Activated CD4-positive, alpha-beta T cell treated with anti-CD3 and anti-CD28 coated beads, Interleukin-2, amount 50 U/mL, for 48 hours (primary cell): ENCODE results near the gene CHST1.

Source experiments
- DNase-seq, 2 experiments: peaks; one replicate each; pipeline ENCODE4 v3.0.0-alpha.2; 2020

CHST1 gene

DNA sequence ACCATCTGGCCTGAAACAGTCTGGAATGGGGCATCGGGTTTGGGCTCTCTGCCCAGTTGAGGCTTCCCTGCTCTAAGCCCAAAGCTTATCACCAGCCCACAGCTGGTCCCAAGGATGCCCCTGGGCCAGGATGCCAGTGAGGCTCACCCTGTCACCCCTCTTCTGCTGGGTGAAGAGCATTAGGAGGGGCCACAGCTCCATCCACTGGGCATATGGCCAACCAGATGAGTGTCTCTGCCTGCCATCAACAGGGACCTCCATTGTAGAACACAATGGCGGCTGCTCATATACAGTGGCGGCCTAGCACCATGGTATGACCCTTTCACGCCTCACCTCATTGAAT, 5.6 kb downstream of the CHST1 start:
- DNase-seq, result no peak

DNA sequence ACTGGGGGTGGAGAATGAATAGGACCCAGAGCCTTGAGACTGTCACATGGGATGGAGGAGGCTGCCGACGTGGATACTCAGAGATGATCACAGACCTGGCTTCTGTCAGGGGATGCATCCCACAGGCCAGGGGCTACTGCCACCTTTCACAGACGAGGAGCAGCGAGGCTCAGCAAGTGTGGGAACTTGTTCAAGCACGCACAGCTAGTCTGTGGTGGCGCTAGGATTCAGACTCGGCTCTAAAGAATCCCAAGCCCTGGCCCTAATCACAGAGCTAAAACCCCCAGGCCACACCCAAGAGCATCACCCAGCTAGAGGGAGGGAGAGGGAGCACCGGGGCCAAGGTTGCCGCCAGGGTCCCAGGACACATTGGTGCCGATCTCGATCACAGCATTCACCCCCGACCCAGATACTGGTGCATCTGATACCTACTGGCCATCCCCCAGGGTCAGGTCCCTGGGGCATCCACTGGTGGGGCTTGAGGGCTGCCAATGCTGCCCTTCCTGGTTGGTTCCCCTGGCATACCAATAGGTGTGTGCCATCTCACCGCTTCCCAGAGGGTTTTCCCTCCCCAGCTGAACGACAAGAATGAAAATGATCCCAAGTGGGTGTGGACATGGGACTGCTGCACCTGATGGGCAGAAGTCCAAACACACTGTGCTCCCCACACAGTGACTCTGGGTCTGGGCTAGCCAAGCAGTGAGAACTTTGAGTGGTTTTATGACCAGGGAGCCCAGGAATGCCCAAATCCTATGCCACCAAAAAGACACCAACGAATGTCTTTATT, 6.2 kb downstream of the CHST1 start:
- DNase-seq, result no peak

DNA sequence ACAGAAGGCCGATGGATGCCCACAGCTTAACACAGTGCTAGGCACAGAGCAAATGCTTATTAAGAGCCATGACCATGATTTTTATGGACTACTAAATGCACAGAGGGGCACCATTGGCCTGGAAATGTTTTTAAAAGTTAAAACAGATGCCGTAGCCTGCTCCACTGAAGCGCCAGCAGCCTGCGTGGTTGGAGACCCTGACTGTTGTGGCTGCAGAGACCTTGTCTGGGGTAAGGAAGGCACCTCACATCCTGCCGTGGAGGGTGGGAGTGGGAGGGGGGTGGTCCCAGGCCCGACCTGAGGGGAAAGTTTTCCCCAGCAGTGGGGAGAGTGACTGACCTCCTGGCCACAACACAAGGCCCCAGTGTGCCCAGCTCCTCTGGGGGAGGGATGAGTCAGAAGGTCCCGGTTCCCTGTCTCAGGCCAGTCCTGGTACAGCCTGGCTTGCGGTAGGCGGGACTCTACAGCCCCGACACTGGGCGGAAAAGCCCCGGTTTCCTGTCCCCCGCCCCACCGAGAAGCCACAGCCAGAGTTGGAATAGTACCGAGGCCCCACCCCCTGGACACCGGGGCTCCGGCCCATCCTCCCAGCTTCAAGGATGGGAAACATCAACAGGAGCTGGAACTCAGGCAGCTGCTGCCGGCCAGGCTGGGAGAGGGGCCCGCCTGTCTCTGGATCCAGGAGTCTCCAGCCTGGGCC, 7.0 kb downstream of the CHST1 start:
- peak in 1 of 2 experiments; percentile 19 for DNase-seq

DNA sequence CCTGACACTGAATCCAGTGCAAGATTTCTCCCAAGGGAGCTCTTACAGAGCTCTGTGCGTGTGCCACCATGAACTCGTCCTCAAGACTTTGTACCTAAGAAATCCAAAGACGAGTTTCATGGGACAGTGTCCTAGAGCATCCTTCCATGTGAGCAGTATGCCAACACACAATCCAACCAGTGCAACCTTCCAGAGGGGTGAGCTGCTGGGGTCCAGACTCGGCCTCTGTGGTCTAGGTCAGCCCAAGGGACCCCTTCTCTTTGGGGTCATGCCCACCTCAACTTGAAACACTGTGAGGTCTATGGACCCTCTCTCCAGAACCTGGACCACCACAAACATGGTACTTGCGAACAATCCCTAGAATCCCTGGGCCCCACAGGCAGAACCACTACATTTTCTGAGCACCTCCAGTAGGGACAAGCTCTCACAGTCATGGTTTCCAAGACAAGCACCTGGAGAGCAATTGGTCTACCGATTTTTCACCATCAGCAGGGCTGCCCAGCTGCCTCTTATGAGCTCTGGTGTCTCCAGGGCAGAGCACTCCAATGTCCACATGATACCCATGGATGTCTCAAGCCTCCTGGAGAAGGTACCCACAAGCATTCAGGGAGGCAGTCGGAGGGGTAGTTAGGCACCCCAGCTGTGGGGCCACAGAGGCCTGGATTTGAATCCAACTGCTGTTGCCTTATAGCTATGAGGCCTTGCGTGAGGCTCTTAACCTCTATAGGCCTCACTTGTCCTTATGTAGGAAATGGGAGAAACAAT, 7.7 kb downstream of the CHST1 start:
- no peak for DNase-seq

DNA sequence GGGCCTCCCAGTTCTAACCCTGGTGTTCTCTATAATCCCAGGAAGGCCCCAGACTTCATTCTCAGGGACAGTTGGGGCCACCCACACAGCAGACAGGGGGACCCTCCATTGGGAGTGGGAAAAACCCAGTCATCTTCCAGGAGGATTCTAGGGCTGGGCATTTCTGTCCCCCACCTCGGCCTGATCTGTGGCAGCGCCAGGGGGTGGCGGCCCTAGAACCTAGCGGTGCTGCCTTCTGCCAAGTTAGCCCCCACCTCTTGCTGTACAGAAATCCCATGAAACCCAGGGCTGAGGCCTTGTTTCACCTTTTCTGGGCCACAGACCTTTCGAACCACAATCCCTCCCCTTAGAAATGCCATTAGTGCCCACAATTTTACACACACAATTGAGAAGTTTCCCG, 9.6 kb downstream of the CHST1 start:
- DNase-seq, result no peak

DNA sequence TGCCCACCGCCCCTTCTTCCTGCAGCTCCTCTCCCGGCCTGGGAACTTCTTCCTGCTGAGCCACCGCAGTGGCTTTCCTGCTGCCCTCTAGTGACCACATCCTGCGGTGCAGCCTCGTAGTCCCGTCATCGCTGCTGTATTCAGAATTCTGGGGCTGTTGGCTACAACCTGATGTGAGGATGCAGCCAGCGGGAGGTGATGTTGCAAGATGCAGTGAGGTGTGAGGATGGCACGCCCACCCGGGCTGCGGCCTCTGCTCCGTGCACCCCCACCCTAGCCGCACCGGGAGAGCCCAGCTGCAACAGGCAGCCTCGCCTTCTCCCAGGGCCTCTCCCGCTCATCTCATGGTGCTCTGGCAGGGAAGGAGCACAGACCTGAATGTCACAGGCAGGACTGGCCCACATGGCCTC, 10.1 kb downstream of the CHST1 start:
- peak; percentile 71 to 79 for DNase-seq

DNA sequence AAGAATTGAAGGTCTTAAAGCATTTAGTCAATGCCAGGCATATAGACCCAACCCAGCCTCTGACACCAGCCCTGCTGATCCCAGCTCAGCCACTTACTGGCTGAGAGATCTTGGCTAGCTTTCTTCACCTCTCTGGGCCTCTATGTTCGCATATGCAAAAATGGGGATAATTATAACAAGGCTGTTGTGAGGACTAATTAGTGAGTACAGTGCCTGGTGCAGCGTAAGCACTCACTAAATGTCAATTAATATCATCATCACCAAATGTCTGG, 10.5 kb downstream of the CHST1 start:
- no peak for DNase-seq

DNA sequence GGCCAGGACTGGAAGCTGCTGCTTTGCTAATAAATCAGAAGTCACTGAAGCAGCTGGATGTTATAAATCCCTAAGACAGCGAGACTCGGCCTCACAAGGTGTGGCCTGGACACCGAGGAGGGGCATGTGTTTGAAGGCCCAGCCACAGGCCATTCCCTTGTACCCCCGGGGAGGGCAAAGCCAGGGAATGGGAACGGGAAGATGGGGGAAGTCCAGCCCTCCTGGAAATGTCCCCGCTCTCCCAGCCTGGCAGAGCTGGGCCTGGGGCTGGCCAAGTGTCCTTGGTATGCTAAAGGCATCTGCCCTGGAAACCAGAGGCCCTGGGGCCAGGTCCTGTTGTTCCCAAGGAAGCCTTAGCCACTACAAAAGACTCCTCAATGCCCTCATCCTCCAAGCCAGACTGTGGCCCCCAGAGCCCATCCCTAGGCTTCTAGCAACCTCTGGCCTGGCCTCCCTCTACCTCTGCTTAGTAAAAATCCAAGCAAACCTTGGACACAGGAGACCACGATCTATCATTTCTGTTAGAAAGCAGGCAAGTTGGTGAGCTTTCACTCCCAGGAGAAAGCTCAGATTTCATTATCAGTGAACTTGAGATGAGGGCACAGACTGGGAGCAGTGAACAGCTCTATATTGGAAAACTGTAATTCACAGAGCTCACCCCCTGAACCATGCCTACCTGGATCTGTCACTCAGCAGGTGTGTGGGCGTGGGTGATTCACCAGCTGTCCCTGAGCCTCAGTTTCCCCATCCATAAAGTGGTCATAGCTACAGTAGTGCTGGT, 11.0 kb downstream of the CHST1 start:
- no peak for DNase-seq

DNA sequence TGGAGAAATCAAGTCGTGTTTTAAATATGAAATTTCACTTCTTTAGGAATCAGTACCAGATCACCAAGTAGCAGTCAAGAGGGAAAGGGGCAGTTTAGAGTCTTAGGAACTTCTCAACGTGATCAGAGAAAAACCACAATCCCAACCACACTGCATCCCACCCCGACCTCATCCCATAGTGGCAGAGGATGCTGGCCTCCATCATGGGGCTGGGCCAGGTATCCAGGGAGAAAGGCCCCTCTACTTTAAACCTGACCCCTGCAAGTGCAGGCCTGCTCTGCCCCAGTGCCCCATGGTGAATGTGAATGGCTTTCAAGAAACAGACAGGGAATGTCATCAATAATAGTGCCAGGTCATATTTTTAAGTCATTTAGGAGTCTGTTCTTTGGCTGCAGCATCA, 12.1 kb downstream of the CHST1 start:
- DNase-seq, result no peak

DNA sequence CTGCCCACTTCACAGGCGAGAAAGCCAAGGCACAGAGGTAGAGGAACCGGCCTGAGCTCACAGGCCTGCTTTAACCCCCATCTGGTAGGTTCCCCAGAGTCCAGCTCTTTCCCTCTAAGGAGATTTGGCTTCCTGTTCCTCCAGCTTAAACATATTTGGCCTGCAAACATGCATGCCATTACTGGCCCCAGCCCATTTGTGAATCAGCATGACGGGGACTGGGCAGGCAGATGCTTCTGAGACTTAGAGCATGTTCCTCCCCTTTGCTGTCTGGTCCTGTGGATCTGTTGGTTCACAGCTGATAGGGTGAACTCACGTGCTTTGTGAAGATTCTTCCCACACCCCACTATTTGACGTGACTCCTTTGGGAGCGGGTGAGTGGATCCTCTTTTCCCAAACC, 12.6 kb downstream of the CHST1 start:
- DNase-seq, result no peak

DNA sequence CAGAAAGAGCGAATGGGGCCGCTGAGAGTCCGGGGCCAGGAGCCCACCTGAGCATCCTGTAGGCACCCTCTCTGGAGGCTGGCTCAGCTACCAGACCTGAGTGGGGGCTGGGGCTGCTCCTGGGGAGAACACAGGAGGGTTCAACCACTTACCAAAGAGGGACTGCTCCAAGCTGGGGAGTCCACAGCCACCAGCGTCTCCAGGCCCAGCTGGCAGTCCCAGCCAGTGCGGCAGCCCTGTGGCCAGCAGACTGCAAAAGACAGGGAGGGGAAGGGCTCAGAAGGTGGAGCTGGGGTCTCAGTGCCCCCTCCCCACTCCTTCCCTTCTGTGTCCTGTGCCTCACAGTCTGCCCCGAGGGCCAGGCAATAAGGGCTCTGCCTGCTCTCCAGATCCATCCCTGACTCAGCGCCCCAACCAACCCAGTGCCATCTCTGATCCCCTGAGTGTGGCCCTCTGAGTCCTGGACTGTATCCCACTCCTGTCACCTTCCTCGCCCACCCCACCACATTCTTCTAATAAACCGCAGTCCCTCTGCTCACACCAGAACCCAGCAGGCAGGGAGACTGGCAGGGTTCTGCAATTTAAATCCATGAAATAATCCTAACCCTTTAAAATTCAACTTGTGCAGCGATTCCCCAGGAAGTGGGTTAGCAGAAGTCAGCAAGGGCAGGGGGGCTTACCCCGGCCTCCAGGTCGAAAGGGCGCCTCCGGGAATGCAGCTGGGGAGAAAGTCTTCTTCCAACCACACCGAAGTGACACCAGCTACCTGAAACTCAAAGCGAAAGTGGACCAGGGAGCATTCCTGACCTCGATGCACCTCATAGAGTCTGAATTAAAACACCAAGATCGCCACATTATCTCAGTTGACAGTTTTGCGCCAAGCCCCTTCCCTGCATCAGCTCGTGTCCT, 13.3 kb downstream of the CHST1 start:
- no peak for DNase-seq

DNA sequence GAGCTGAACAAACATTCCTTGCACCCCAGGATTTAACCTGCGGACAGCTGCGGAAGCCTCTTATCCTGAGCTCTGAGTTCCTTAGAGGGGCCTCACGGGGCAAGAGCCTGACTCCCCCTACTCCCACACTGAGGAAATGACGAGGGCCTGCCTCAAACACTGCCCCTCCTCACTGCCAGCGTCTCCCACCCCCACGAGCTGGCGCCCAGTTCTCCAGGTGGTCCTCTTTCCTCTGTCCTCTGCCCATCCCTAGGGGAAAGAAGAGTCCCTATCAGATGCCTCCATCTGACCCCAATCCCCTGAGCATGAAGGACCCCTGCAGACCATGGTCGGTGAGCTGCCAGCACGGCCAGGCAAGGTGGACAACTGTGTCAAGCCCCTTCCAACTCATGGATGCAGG, 14.3 kb downstream of the CHST1 start:
- DNase-seq, result no peak

DNA sequence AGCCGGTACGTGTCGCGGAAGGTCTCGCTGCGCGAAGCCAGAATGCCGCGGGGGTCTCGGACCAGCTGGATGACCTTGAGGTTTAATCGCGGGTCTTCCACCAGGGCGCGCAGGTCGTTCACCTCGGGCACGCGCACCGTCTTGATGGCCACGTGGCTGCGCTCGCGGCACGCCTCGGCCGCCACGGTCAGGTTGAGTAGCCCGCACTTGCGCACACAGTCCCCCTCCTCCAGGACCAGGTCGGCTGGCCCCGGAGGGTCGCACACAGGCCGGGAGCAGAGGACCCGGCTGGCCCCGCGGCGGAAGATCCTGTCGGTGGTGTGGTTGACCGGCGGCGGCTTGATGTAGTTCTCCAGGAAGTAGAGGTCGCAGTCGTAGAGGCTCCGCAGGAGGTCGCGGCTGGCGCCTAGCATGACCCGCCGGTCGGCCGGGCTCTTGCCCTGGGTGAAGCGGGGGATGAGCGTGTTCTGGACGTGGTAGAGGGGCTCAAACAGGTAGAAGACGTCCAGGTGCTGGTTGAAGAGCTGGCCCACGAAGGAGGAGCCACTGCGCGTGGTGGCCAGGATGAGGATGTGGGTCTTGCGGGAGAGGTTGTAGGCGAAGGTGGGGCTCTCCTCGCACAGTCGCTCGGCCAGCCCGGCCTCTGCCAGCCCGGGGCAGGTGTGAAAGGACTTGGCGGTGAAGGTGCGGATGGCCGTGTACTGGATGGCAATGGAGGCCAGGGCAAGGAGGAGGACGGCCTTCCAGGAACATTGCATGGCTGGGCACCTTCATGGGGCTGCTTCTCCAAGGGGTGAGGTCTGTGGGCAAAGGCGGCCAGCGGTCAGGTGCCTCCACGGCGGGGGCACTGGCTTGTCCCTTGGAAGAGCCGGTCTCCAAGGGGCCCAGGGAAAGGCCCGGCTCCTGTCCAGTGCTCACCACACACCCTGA, 15.0 kb downstream of the CHST1 start:
- DNase-seq, result no peak

DNA sequence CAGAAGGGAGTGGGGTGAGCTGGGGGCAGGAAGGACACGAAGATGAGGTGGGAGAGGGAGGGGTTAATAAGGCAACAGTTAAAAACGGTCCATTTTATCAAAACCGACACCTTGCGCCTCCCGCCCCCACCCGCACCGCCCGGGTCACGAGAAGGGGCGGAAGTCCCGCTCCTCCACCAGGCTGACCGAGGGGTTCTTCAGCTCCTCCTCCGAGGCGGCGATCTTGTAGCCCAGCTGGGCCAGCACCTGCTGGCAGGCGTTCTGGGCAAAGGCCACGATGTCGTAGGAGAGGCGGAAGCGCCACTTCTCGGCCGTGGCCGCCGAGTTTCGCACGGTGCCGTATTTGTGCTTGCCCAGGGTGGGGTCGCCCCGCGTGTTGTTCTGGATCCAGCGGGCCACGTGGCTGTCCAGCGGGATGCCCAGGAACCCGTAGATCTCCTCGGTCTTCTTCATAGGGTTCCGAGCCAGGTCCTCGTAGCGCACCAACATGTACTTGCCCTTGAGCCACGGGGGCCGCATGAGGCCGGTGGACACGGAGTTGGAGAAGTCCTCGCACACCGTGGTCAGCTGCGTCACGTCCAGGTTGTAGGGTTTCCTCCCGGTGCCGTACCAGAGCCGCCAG, 15.8 kb downstream of the CHST1 start:
- no peak for DNase-seq

DNA sequence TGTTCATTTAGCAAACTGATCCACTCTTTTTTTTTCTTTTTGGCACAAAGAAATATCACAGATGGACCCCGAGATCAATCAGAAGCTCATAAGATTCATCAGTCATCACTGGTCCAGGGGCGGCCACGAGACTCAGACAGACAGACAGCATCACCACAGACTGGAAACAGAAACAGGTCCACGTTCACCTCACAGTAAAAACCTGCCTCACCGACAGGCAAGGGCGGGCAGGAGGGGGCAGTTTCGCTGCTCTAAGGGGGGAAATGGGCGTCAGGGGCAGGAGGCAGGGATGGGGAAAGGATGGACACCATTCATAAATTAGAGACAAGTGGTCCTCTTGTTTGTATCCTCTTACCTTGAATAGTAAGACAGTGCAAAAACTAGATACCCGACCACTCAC, 16.5 kb downstream of the CHST1 start:
- DNase-seq, result no peak

DNA sequence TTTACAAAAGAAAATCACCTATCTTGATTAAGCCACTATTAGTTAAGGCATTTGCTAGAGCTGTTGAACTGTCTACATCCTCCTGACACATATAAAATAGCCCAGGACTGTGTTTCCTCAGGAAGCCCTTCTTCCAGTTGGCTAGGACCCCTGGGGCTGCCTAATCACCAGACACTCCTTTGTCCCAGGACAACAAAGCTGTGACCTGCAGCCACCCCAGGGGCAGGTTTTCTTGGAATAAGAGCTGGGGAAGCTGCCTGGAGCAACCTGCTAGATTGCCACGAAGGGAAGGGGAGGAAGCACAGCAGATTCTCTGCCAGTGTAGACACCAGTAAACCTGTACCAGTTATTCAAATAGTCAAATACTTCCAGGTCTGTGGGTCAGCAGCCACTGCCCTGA, 17.6 kb downstream of the CHST1 start:
- DNase-seq, result no peak

DNA sequence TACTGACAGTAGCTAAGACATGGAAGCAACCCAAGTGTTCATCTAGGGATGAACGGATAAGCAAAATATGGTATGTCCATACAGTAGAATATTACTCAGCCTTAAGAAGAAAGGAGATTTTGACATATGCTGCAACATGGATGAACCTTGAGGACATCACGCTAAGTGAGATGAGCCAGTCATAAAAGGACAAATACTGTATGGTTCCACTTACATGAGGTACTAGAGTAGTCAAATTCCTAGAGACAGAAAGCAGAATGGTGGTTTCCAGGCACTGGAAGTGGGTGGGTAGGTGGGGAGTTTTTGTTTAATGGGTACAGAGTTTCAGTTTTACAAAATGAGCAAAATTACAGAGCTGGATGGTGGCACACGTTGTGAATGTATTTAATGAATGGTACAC, 18.1 kb downstream of the CHST1 start:
- no peak for DNase-seq

DNA sequence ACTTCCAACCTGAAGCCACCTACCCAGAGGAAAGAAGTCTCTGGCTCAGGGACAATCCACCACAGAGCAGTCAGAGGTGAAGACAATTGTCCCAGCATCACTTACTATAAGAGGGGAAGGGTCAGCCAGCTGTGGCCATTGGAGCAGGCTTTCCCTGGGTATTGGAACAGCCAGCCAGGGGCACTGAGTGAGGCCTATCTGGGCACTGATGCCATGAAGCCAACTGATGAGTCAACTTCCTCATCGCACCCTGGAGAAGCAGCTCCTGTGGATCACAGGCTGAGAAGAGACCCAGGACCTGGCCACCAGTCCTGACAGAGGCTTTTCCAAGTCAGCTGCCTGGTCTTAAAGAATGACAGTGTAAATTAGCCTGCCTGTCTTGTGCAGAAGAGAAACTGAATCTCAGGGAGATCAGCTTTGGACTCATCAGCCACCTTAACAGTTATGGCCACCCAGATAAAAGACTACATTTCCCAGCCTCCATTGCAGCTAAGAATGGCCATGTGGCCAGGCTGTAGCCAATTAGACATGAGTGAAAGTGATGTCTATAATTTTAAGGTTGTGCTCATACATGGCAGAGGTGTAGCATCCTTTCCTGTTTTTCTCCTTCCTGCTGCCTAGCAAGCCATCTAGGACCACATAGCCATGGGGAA, 19.0 kb downstream of the CHST1 start:
- DNase-seq, result no peak

DNA sequence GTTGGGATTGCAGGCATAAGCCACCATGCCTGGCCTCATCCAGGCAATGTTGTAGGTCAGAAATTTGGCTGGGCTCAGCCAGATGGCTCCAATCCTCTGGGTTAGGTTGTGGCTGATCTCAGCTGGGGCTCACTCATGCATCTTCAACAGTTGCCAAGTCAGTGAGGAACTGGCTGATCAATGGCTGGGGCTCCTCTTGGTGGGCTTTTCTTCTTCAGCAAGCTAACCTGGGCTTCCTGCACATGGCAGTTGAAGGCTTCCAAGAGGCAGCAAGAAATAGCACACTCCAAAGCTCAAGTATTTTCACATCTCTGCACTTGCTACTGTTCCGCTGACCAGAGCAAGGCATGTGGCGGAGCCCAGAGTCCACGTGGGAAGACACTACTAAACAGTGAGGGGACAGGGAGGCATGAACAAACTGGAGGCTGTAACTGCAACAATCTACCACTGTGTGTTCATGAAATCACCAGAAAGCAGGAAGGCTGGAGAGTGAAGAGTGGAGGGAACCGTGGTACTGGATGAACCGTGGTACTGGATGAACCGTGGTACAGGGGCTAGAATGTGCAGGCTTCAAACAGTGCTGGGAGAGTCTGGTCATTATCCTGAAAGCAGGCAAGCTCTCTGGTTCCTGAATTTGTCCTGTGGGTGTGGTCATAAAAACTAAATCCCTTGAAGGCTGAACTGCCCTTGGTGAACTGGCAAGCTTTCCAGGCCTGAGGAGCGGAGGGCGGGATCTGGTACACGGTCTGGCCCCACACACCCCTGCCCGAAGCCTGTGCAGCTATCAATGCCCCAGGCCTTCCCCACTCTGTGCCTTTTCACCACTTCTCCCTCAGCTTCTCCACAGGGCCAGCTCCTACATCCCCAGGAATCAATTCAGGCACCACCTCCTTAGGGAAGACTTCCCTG, 20.2 kb downstream of the CHST1 start:
- DNase-seq, result no peak
